ENCODE results near the gene TEAD1. TPM values are rescaled to one million over a fixed set of nuclear protein-coding genes. Genes with fewer than 3 reads are reported as not detected.

TEAD1 gene
- total RNA-seq, 2 experiments from 2014 or later, result 1.0 to 1.5 TPM

DNA sequence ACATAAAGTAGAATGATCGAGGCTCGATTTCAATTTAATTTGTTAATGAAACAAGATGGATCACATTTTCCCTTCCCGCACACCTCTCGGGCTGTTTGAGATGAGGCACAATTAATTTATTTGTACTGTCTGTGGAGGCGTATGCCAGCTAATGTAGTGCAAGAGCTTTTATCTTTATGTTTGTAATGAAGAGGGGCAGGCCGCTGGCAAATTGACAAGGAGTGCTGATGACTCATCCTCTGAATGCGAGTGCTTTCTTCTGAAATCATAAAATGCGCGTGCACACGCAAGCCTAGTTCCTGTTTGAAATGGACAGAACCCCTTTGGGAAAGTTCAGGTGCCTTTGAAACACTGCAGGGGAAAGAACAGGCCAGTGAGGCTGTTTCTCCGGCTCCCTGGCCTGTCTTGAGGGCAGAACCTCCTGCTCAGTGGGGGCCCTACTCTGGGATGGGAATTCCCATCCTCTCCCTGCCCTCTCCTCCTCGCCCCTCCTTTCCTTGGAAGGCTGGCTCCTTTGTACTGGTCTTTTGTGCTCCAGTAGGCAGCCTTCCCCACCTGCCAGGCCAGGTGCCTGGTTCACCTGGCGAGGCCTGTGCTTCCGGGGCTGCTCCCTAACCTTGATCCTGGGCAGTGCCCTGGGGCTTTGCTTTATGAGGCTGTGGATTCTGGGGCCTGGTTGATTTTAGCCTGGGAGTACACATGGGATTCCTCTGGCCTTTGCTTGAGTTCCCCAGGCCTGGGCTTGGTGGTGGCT is 50.3 kb downstream of the TEAD1 start:
- intact Hi-C loops (cut with micrococcal nuclease), result no loop called here
- Mint-ChIP-seq H3K36me3 (no peaks in the 10 kb centered on the region), H3K9me3 (no peaks in the 10 kb centered on the region), H3K4me1 (ENCODE audit: low read depth) (no peaks in the 10 kb centered on the region), H3K27me3 (peaks cover 57% of the 10 kb centered on the region), H3K27ac (no peak overlapping the region), H3K4me3 (no peak overlapping the region)
- DNase-seq, result peak; percentile 23
- POLR2A ChIA-PET, result no interaction called here
- CTCF ChIA-PET, result no interaction called here

GRCh38 chr11:12725055-12725862 is 51.0 kb downstream of the TEAD1 start:
- no peak for DNase-seq
- ChIA-PET CTCF (no interaction called here), POLR2A (no interaction called here)
- Mint-ChIP-seq H3K4me1 (ENCODE audit: low read depth) (no peaks in the 10 kb centered on the region), H3K36me3 (no peaks in the 10 kb centered on the region), H3K9me3 (no peaks in the 10 kb centered on the region), H3K27ac (no peak overlapping the region), H3K27me3 (peaks cover 54% of the 10 kb centered on the region), H3K4me3 (no peak overlapping the region)
- intact Hi-C loops (cut with micrococcal nuclease), result no loop called here

DNA sequence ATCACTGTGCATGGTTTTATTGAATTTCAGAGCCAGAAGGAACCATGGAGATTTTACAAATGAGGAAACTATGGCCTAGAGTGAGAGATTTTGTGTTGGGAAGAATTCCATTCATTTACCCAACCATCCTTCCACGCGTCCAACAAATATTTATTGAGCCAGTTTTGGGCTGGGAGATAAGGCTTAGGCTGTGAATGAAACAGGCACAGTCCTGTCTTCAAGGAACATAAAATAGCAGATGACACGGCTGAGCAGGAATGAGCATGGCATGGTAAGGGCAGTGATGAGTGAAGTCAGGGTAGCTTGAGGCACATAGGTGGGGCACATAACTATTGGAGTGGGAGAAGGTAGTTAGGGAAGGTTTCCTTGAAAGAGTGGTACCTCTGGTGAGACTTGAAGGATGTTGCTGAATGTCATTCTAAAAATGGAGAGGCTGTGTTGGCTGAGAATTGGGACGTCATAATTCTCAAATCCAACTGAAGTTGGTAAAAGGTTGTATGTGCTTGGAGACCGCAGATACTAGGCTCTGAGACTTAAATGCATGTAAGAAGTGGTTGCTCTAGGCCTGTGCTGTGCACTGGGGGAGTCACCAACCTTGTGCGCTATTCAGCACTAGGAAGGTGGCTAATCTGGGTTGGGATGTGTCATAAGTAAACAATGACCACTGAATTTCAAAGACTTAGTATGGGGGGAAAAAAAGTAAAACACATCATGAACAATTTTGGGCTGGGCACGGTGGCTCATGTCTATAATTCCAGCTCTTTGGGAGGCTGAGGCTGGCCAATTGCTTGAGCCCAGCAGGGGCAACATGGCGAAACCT is 51.9 kb downstream of the TEAD1 start:
- Mint-ChIP-seq H3K9me3 (no peaks in the 10 kb centered on the region), H3K27ac (no peak overlapping the region), H3K36me3 (no peaks in the 10 kb centered on the region), H3K4me3 (no peak overlapping the region), H3K4me1 (ENCODE audit: low read depth) (no peaks in the 10 kb centered on the region), H3K27me3 (peaks cover 45% of the 10 kb centered on the region)
- POLR2A ChIA-PET, result no interaction called here
- no peak for DNase-seq
- CTCF ChIA-PET, result no interaction called here
- intact Hi-C loops (cut with micrococcal nuclease), result no loop called here

- CTCF ChIA-PET, result no interaction called here
- no peak for DNase-seq
- H3K27me3 Mint-ChIP-seq, result peaks cover 32% of the 10 kb centered on the region
Observed at GRCh38 chr11:12727563-12728211, 53.5 kb downstream of the TEAD1 start.

GRCh38 chr11:12728417-12728816 is 54.2 kb downstream of the TEAD1 start:
- CTCF ChIA-PET, result no interaction called here
- no peaks in the 10 kb centered on the region for H3K4me1 Mint-ChIP-seq (ENCODE audit: low read depth)

More at GRCh38 chr11:12727563-12728211, 53.5 kb downstream of the TEAD1 start:
- no peak overlapping the region for H3K27ac Mint-ChIP-seq
- no peaks in the 10 kb centered on the region for H3K9me3 Mint-ChIP-seq
- intact Hi-C loops (cut with micrococcal nuclease), result no loop called here
- no peaks in the 10 kb centered on the region for H3K4me1 Mint-ChIP-seq (ENCODE audit: low read depth)
- H3K4me3 Mint-ChIP-seq, result no peak overlapping the region
- POLR2A ChIA-PET, result no interaction called here
- H3K36me3 Mint-ChIP-seq, result no peaks in the 10 kb centered on the region

DNA sequence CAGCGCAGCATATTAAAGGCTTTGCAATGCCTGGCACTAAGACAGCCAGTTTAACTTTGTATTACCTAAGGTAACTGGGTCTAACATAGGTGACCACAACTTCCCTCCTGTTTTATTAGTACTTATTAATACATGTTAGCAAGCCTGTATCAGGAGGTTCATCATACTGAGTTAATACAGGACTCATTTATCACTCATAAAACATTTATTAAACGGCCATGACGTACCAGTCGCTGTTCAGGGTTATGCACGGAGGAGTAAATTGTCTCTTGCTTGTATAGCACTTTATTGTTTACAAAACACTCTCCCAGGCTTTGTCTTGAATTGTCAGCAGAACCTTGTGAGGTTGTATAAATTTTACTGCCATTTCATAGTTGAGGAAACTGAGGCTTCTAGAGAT is 55.7 kb downstream of the TEAD1 start:
- H3K4me1 Mint-ChIP-seq (ENCODE audit: low read depth), result no peaks in the 10 kb centered on the region
- H3K9me3 Mint-ChIP-seq, result no peaks in the 10 kb centered on the region
- intact Hi-C loops (cut with micrococcal nuclease), result no loop called here
- CTCF ChIA-PET, result no interaction called here
- no peaks in the 10 kb centered on the region for H3K36me3 Mint-ChIP-seq
- H3K27me3 Mint-ChIP-seq, result peaks cover 19% of the 10 kb centered on the region
- POLR2A ChIA-PET, result no interaction called here
- no peak overlapping the region for H3K4me3 Mint-ChIP-seq
- no peak for DNase-seq
- no peak overlapping the region for H3K27ac Mint-ChIP-seq

More at GRCh38 chr11:12728417-12728816, 54.2 kb downstream of the TEAD1 start:
- H3K9me3 Mint-ChIP-seq, result no peaks in the 10 kb centered on the region
- intact Hi-C loops (cut with micrococcal nuclease), result no loop called here
- H3K27me3 Mint-ChIP-seq, result peaks cover 31% of the 10 kb centered on the region
- no peaks in the 10 kb centered on the region for H3K36me3 Mint-ChIP-seq
- DNase-seq, result no peak
- no peak overlapping the region for H3K4me3 Mint-ChIP-seq
- H3K27ac Mint-ChIP-seq, result no peak overlapping the region
- POLR2A ChIA-PET, result no interaction called here

DNA sequence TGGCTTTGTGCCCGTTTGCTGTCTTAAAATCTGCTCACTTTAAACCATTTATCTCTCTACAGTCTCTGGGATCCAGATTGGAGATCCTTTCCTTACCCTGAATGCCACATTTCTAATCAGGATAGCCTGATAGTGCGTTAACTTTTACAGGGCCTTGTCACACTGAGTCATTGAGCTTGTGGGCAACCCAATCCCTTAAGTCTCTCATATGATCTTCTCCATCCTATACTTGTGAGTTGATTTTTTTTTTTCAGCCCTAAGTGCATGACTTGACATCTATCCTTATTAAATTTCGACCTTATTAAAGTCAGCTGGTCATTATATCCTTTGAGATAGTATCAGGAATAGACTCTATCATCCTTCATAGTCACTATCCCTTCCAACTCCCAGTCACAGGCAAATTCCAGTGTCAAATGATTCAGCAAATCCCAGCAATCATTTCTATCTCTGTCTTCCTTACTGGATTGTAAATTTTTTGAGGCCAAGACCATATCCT is 57.7 kb downstream of the TEAD1 start:
- H3K9me3 Mint-ChIP-seq, result no peaks in the 10 kb centered on the region
- H3K4me1 Mint-ChIP-seq (ENCODE audit: low read depth), result no peaks in the 10 kb centered on the region
- POLR2A ChIA-PET, result no interaction called here
- DNase-seq, result no peak
- H3K4me3 Mint-ChIP-seq, result no peak overlapping the region
- H3K27ac Mint-ChIP-seq, result no peak overlapping the region
- peaks cover 9% of the 10 kb centered on the region for H3K27me3 Mint-ChIP-seq
- CTCF ChIA-PET, result no interaction called here
- H3K36me3 Mint-ChIP-seq, result no peaks in the 10 kb centered on the region
- intact Hi-C loops (cut with micrococcal nuclease), result no loop called here

- no peak overlapping the region for H3K27ac Mint-ChIP-seq
- DNase-seq, result no peak
- H3K4me3 Mint-ChIP-seq, result no peak overlapping the region
- H3K9me3 Mint-ChIP-seq, result no peaks in the 10 kb centered on the region
- H3K36me3 Mint-ChIP-seq, result no peaks in the 10 kb centered on the region
- H3K27me3 Mint-ChIP-seq, result peaks cover 6% of the 10 kb centered on the region
- intact Hi-C loops (cut with micrococcal nuclease), result no loop called here
- CTCF ChIA-PET, result no interaction called here
- POLR2A ChIA-PET, result no interaction called here
- no peaks in the 10 kb centered on the region for H3K4me1 Mint-ChIP-seq (ENCODE audit: low read depth)
Observed at GRCh38 chr11:12733091-12733490, 58.9 kb downstream of the TEAD1 start.

- no peak overlapping the region for H3K4me3 Mint-ChIP-seq
- no peak overlapping the region for H3K27ac Mint-ChIP-seq
- intact Hi-C loops (cut with micrococcal nuclease), result no loop called here
- no peaks in the 10 kb centered on the region for H3K9me3 Mint-ChIP-seq
- CTCF ChIA-PET, result no interaction called here
- no peak for DNase-seq
- peaks cover 10% of the 10 kb centered on the region for H3K27me3 Mint-ChIP-seq
- POLR2A ChIA-PET, result no interaction called here
- H3K36me3 Mint-ChIP-seq, result no peaks in the 10 kb centered on the region
- no peaks in the 10 kb centered on the region for H3K4me1 Mint-ChIP-seq (ENCODE audit: low read depth)
Observed at GRCh38 chr11:12734625-12735024, 60.4 kb downstream of the TEAD1 start.

GRCh38 chr11:12735262-12735661 is 61.0 kb downstream of the TEAD1 start:
- ChIA-PET POLR2A (no interaction called here), CTCF (interaction anchor here (0.7 kb wide), 1 partner anchor 165 kb away, joined by 3 read pairs; no protein-coding TSS in a partner anchor)
- no peak overlapping the region for H3K4me3 Mint-ChIP-seq
- intact Hi-C loops (cut with micrococcal nuclease), result no loop called here
- H3K27me3 Mint-ChIP-seq, result peaks cover 9% of the 10 kb centered on the region
- no peaks in the 10 kb centered on the region for H3K4me1 Mint-ChIP-seq (ENCODE audit: low read depth)
- no peaks in the 10 kb centered on the region for H3K9me3 Mint-ChIP-seq
- no peaks in the 10 kb centered on the region for H3K36me3 Mint-ChIP-seq
- DNase-seq, result no peak
- no peak overlapping the region for H3K27ac Mint-ChIP-seq

DNA sequence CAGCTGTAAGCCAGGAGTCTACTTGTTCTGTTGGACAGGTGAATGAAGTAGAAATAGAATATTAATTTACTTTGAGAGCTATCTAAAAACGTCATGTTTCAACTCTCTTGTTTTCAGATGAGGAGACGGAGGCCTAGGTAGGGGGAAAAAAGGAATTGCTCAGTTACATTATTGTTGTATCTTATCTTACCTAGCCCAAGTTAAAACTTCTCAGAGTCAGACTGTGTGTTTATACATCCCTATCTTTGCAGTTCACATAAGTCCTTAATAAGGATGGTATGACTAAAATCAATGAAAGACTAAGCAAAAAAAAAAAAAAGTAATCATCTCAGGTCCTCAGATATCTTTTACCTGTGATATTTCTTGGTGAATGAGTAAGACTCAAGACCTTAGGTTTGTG is 62.8 kb downstream of the TEAD1 start:
- no peaks in the 10 kb centered on the region for H3K36me3 Mint-ChIP-seq
- H3K4me3 Mint-ChIP-seq, result no peak overlapping the region
- no peak overlapping the region for H3K27ac Mint-ChIP-seq
- CTCF ChIA-PET, result no interaction called here
- POLR2A ChIA-PET, result no interaction called here
- H3K9me3 Mint-ChIP-seq, result peaks cover 2% of the 10 kb centered on the region
- no peaks in the 10 kb centered on the region for H3K4me1 Mint-ChIP-seq (ENCODE audit: low read depth)
- no peak for DNase-seq
- peaks cover 9% of the 10 kb centered on the region for H3K27me3 Mint-ChIP-seq
- intact Hi-C loops (cut with micrococcal nuclease), result no loop called here

- ChIA-PET CTCF (interaction anchor here (1.7 kb wide), 1 partner anchor 142 kb away, joined by 4 read pairs; no protein-coding TSS in a partner anchor), POLR2A (no interaction called here)
Observed at GRCh38 chr11:12741671-12742216, 67.5 kb downstream of the TEAD1 start.

More at GRCh38 chr11:12741671-12742216, 67.5 kb downstream of the TEAD1 start:
- intact Hi-C loops (cut with micrococcal nuclease), result no loop called here
- peaks cover 9% of the 10 kb centered on the region for H3K27me3 Mint-ChIP-seq
- no peak overlapping the region for H3K4me3 Mint-ChIP-seq
- no peak overlapping the region for H3K27ac Mint-ChIP-seq
- H3K36me3 Mint-ChIP-seq, result no peaks in the 10 kb centered on the region
- H3K4me1 Mint-ChIP-seq (ENCODE audit: low read depth), result no peaks in the 10 kb centered on the region
- H3K9me3 Mint-ChIP-seq, result peaks cover 2% of the 10 kb centered on the region
- no peak for DNase-seq
